ENCODE measurements around the gene ZNF547. TPM values are rescaled to one million over a fixed set of nuclear protein-coding genes. Genes with fewer than 3 reads are reported as not detected.

Gene ZNF547
- total RNA-seq, 2 experiments from 2014 or later = 1.4 to 2.1 TPM

DNA sequence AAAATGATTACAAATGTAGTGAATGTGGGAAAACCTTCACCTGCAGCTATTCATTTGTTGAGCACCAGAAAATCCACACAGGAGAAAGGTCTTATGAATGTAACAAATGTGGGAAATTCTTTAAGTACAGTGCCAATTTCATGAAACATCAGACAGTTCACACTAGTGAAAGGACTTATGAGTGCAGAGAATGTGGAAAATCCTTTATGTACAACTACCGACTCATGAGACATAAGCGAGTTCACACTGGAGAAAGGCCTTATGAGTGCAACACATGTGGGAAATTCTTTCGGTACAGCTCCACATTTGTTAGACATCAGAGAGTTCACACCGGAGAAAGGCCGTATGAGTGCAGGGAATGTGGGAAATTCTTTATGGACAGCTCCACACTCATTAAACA lies 35.5 kb downstream of the ZNF547 start:
- no peak for TF ChIP-seq CTCF (IDR thresholded peaks at IDR 0.05)
- Histone ChIP-seq H3K9me3 (ENCODE audit: control insufficient read depth in 1 of 2, insufficient read depth in 1 of 2, low read length in 2 of 2) (peaks cover 39 to 61% of the 10 kb centered on the region in 2 experiments), H3K27me3 (ENCODE audit: control insufficient read depth in 1 of 2, insufficient read depth in 2 of 2, low read length in 2 of 2) (no peaks in the 10 kb centered on the region), H3K36me3 (ENCODE audit: insufficient read depth, low read length) (peaks cover 53% of the 10 kb centered on the region), H3K4me3 (ENCODE audit: low read length) (no peak overlapping the region), H3K4me1 (ENCODE audit: insufficient read depth, low read length) (no peaks in the 10 kb centered on the region), H3K27ac (ENCODE audit: low read depth in 1 of 2, low read length in 2 of 2) (no peak overlapping the region)
- POLR2A ChIA-PET = no interaction called here
- Mint-ChIP-seq H3K9me3 (peaks cover 33% of the 10 kb centered on the region), H3K27ac (no peak overlapping the region), H3K27me3 (no peaks in the 10 kb centered on the region), H3K4me3 (no peak overlapping the region), H3K36me3 (ENCODE audit: low read depth) (peaks cover 91% of the 10 kb centered on the region), H3K4me1 (ENCODE audit: low read depth) (no peaks in the 10 kb centered on the region)
- CTCF ChIA-PET = no interaction called here
- ATAC-seq (ENCODE audit: poor library complexity) = no peak
- no peak for DNase-seq
- intact Hi-C loops (cut with DNase I, micrococcal nuclease) = no loop called here

DNA sequence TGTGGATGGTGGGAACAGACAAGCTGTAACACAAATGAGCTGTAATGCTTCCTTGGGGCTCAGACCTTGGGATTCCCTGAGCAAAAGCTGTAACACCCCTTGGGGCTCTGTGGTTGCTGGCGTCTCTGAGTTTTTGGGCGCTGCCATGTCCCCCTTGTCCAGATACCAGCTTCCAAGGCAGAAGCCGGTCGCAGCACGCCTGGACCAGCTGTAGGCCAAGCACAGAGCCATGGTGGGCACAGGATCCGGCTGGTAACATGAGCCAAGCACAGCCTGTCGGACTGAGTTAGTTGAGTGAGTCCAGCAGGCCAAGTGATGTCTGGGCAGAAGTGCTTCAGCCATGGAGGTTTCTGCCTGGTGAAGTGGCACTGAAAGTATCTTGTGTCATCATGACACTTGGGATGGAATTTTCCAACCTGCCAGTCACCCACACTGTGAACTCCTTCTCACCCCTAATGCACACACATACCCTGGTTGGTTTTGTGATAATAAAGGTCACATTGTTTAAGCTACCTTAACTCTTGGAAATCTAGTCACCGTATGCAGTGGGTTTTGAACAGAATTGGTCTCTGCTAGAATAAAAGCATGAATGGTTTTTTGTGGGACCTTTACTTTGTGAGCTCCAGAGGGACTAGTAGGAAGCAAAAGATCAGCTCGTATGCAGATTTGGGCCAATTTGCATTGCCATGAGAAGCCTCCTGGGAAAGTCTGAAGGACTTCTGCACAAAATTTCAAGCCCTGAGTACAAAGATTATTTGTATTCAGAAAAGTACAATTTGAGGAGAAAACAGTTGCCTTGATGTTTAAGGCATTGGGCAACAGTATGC lies 40.6 kb downstream of the ZNF547 start:
- POLR2A ChIA-PET = no interaction called here
- no peak overlapping the region for H3K4me3 ChIP-seq (ENCODE audit: low read length)

GRCh38 chr19:57406516-57407123 lies 43.3 kb downstream of the ZNF547 start:
- peak overlapping the region; percentile 3 for H3K27ac Mint-ChIP-seq

More for the DNA sequence above, 40.6 kb downstream of the ZNF547 start:
- Mint-ChIP-seq H3K27me3 (no peaks in the 10 kb centered on the region), H3K9me3 (peaks cover 6% of the 10 kb centered on the region), H3K4me3 (no peak overlapping the region), H3K36me3 (ENCODE audit: low read depth) (peaks cover 40% of the 10 kb centered on the region), H3K27ac (no peak overlapping the region), H3K4me1 (ENCODE audit: low read depth) (peaks cover 7% of the 10 kb centered on the region)
- Histone ChIP-seq H3K36me3 (ENCODE audit: insufficient read depth, low read length) (peaks cover 9% of the 10 kb centered on the region), H3K27ac (ENCODE audit: low read depth in 1 of 2, low read length in 2 of 2) (no peak overlapping the region), H3K4me1 (ENCODE audit: insufficient read depth, low read length) (peaks cover 3% of the 10 kb centered on the region), H3K27me3 (ENCODE audit: control insufficient read depth in 1 of 2, insufficient read depth in 2 of 2, low read length in 2 of 2) (no peaks in the 10 kb centered on the region), H3K9me3 (ENCODE audit: control insufficient read depth in 1 of 2, insufficient read depth in 1 of 2, low read length in 2 of 2) (peaks cover 13 to 24% of the 10 kb centered on the region in 2 experiments)
- no peak for ATAC-seq (ENCODE audit: poor library complexity)
- CTCF ChIA-PET = interaction anchor here (0.7 kb wide), 1 partner anchor 360 kb away, joined by 3 read pairs; no protein-coding TSS in a partner anchor
- intact Hi-C loops (cut with DNase I, micrococcal nuclease) = no loop called here
- no peak for TF ChIP-seq CTCF (IDR thresholded peaks at IDR 0.05)
- DNase-seq = no peak

More at GRCh38 chr19:57406516-57407123, 43.3 kb downstream of the ZNF547 start:
- Histone ChIP-seq H3K27me3 (ENCODE audit: control insufficient read depth in 1 of 2, insufficient read depth in 2 of 2, low read length in 2 of 2) (no peaks in the 10 kb centered on the region), H3K36me3 (ENCODE audit: insufficient read depth, low read length) (no peaks in the 10 kb centered on the region), H3K9me3 (ENCODE audit: control insufficient read depth in 1 of 2, insufficient read depth in 1 of 2, low read length in 2 of 2) (peaks cover 7 to 8% of the 10 kb centered on the region in 2 experiments), H3K4me3 (ENCODE audit: low read length) (no peak overlapping the region), H3K4me1 (ENCODE audit: insufficient read depth, low read length) (peaks cover 13% of the 10 kb centered on the region), H3K27ac (ENCODE audit: low read depth in 1 of 2, low read length in 2 of 2) (no peak overlapping the region)
- peak; percentile 45 for ATAC-seq (ENCODE audit: poor library complexity)
- peak overlapping the region; percentile 22 for H3K4me3 Mint-ChIP-seq
- peak; percentile 74 for TF ChIP-seq CTCF (IDR thresholded peaks at IDR 0.05)
- peak; percentile 52 to 81 (median 68) for DNase-seq
- H3K9me3 Mint-ChIP-seq = no peaks in the 10 kb centered on the region
- CTCF ChIA-PET = interaction anchor here (1.8 kb wide), 1 partner anchor 17 kb away, joined by 7 read pairs; the partner anchor contains the start of gene ZNF548
- intact Hi-C loops (cut with DNase I, micrococcal nuclease) = loop anchor here (1.0 to 5.0 kb wide), 4 partner anchors 498 to 749 kb away; partner anchors contain the start of genes ZNF329 (in 1 of the 2) and ZNF606 (in 1 of the 2)
- POLR2A ChIA-PET = interaction anchor here (1.7 kb wide), 1 partner anchor 17 kb away, joined by 5 read pairs; the partner anchor contains the start of gene ZNF548
- no peaks in the 10 kb centered on the region for H3K27me3 Mint-ChIP-seq
- peaks cover 18% of the 10 kb centered on the region for H3K4me1 Mint-ChIP-seq (ENCODE audit: low read depth)
- peaks cover 24% of the 10 kb centered on the region for H3K36me3 Mint-ChIP-seq (ENCODE audit: low read depth)
